ENCODE data around the gene GAB1.

- TF ChIP-seq CTCF (IDR thresholded peaks at IDR 0.05) (no peak), POLR2A (IDR thresholded peaks at IDR 0.05) (no peak), POLR2AphosphoS5 (IDR thresholded peaks at IDR 0.05) (no peak)
These were observed 95.0 kb downstream of the GAB1 start for GRCh38 chr4:143431526-143432257.
